H1 (cell line): ENCODE measurements around the gene ABHD14A. TPM values are rescaled to one million over a fixed set of nuclear protein-coding genes. Genes with fewer than 3 reads are reported as not detected.

Experiments
- CHD2 ChIP-seq: IDR thresholded peaks from 2 replicates; pipeline ENCODE4 v1.6.1; 2012; ENCODE audit warnings: low read length, improper control_type of control experiment
- KDM5A ChIP-seq: fragments of 200-600 bp; IDR thresholded peaks from 2 replicates; pipeline ENCODE4 v1.7.1; 2012; ENCODE audit warnings: mild to moderate bottlenecking, low read length, inconsistent platforms, mixed read lengths
- MAFK ChIP-seq: IDR thresholded peaks from 2 replicates; pipeline ENCODE4 v1.6.1; 2012; ENCODE audit warnings: low read depth, mild to moderate bottlenecking, improper control_type of control experiment, low read length
- POLR2AphosphoS5 ChIP-seq: IDR thresholded peaks from 2 replicates; pipeline ENCODE4 v1.6.1; 2011; ENCODE audit warnings: low read depth, low read length
- RFX5 ChIP-seq: IDR thresholded peaks from 2 replicates; pipeline ENCODE4 v1.6.1; 2011; ENCODE audit warnings: low read depth, low read length, improper control_type of control experiment, borderline replicate concordance
- TBP ChIP-seq: IDR thresholded peaks from 2 replicates; pipeline ENCODE4 v1.6.1; 2011; ENCODE audit warnings: low read depth, low read length, improper control_type of control experiment
- TCF12 ChIP-seq: IDR thresholded peaks from 2 replicates; pipeline ENCODE4 v1.6.1; 2011; ENCODE audit warnings: low read depth, mild to moderate bottlenecking, low read length
- polyA plus RNA-seq, 7 experiments: library from polyadenylated mRNA; depleted of rRNA in 3 of 7; stranded (reverse) in 5 of 7; unstranded in 2 of 7; fragments of >200 nt in 5 of 7; fragments of 200-250 nt in 2 of 7; gene quantifications; 1 replicate in 5 of 7; 2 replicates in 1 of 7; 4 replicates in 1 of 7; pipeline versions ENCODE4 v1.2.1 to v1.2.3, GENCODE V29; 2011 to 2013; ENCODE audit warnings: missing spikeins in 2 of 7, mixed read lengths in 2 of 7
- total RNA-seq: library from RNA; stranded (reverse); fragmentation: NEBNext Ultra II Directional; extraction: Animal tissue kit (Norgen Biotek cat#: 25700); gene quantifications from 2 replicates; pipeline ENCODE4 v1.2.1, GENCODE V29; 2021
- TF ChIP-seq, protein P1 (sequence below): IDR thresholded peaks from 2 replicates; pipeline ENCODE4 v1.6.1; 2011; ENCODE audit warnings: low read length, improper control_type of control experiment

ABHD14A gene
- total and polyA plus RNA-seq, 2 of the 8 experiments (the other 6 are each of a cell fraction or from before 2014, with no cell fraction given), result 4.6 to 9.8 TPM

GRCh38 chr3:52021489-52022268, 46.8 kb downstream of the ABHD14A start (continued):
- no peak for TF ChIP-seq MAFK
- TF ChIP-seq, protein P1, sequence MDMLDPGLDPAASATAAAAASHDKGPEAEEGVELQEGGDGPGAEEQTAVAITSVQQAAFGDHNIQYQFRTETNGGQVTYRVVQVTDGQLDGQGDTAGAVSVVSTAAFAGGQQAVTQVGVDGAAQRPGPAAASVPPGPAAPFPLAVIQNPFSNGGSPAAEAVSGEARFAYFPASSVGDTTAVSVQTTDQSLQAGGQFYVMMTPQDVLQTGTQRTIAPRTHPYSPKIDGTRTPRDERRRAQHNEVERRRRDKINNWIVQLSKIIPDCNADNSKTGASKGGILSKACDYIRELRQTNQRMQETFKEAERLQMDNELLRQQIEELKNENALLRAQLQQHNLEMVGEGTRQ, result no peak
- no peak for TF ChIP-seq TCF12
- TF ChIP-seq RFX5, result no peak
- TF ChIP-seq CHD2, result no peak
- TF ChIP-seq TBP, result no peak
- TF ChIP-seq POLR2AphosphoS5, result no peak
- TF ChIP-seq KDM5A, result no peak
